DMS 273 treated with DMSO at 0.1 percent for 48 hours (cell line): Measurements from ENCODE around the gene MYO3B.
"Not testable (repeated sequence)": the region's sequence is repeated elsewhere in the genome, so short reads cannot be mapped to it uniquely, and the experiment has no call there.

Experiments
- DNase-seq: peaks from one replicate; lab custom pipeline; 2025; lab: John Stamatoyannopoulos, UW

Gene MYO3B

DNA sequence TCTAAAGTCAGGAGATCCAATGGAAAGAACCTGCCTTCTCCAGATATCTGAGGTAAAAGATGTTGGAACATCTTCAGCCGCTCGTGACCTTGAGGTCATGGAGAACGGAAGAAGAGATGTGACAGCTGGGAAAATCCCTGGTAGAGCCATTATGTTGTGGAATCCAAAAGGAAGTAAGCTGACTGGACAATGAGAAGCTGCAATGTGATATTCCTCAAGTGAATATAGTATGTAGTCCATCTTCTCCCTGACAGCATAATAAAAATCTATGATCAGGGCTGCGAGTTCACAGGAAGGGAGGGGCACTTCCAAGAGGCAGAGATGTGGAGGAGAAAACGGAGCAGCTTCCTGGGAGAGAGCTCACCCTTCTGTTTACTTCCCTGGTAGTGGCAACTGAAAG is 336.2 kb downstream of the MYO3B start:
- no peak for DNase-seq

DNA sequence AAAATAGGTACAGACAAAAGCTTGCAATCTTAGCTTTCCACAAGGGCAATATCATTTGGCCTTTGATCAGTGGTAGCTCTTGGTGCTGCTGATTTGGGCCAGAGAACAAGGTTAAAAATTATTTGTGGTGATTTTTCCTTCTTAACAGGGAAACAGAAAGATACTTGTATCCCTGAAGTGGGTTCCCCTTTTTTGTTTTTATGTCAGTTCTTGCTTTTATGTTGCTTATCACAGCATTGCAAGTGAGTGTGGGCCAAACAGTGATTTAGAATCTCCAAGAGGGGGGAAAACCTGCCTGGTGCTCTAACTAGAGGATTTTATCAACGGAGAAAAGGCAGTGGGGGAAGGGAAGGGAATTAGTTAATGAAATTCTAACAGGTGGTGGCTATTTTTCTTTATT is 339.6 kb downstream of the MYO3B start:
- DNase-seq: no peak

GRCh38 chr2:170518911-170519310 is 341.0 kb downstream of the MYO3B start:
- no peak for DNase-seq

DNA sequence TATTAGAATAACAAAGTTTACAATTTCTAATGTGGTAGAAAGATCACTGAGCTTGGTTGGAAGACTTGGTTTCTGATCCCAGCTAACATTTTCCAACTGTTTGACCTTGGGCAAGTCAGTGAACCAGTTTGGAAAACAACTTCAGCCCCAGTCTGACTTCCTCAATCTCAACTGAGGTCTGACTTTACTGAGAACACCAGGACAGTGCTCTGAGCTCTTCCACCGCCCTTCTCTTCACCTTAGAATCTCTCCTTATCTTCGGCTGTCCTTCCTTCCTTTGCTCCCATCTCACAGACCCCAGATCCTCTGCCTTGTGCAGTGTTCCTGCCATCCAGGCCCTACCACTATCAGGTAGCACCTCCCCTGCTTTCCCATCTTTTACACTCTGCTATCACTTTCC is 343.4 kb downstream of the MYO3B start:
- no peak for DNase-seq

DNA sequence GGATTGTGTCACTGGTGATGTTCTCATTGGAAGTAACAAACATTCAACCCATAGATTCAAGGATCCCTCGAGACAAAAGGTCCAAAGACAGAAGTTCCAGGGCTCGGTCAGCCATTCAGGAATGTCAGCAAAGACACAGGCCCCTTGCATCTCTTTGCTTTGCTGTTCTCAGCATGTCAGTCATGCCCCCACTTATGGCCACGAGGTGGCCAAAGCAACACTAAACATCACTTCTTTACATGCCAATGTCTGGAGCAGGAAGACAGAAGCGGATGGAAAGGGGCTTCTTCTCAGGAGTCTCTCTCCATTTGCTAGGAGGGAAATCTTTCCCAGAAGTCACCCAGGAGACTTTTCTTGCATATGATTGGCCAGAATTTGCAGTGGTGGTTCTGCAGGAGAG is 345.6 kb downstream of the MYO3B start:
- DNase-seq: no peak

DNA sequence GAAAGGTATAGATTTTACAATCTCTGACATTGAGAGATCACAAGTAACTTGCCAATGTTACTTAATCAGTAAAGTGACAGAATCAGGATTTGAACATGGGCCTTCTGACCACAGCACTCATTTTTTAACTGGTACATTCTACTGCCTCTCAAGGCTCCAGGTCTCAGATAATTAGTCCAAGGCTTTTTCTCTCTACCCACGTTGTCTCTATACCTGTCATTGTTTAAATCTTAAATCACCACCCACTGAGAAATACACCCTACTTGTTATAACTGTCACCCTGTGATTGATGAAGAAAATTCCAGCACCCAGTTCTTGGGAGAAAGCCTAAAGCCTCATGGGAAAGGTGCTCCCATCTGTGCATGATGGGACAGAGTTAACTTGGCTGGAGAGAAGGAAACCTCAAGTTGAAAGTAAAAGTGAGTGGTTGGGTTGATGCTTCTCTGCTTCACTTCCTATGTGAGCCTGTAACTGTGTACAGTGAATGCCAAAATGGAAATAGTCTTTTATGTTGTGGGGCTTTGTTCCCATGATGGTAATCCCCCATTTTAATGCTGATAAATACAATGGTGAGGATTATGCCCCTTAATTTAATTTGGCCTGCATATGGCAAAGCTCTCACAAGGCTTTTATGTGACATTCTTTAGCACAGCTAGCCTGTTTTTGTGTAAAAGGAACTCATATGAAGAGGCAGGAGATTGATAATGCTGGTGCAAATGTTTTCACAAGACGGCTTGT is 347.1 kb downstream of the MYO3B start:
- no peak for DNase-seq

GRCh38 chr2:170525566-170525900 is 347.6 kb downstream of the MYO3B start:
- DNase-seq: no peak

DNA sequence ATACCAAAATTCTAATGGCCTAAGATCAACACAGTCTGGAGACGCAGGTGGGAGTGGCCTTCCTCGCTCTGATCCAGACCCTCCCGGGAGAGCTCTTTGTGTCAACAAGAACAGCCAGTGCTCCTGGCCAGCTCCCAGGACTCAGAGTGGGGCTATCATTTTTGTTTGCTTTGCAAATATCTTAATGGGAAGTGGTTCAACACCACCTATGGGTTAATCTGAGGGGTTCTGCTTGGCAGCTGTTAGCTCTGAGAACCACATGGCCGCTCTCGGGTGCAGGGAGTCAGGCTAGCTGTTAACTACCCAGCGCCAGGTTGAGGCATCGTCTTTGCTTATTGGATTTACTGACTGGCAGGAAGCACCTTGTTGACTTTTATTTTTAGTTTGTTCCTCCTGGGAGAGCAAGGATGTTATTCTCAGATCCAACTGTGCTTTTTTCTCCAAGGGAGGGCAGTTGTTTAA is 352.4 kb downstream of the MYO3B start:
- DNase-seq: peak; percentile 94

DNA sequence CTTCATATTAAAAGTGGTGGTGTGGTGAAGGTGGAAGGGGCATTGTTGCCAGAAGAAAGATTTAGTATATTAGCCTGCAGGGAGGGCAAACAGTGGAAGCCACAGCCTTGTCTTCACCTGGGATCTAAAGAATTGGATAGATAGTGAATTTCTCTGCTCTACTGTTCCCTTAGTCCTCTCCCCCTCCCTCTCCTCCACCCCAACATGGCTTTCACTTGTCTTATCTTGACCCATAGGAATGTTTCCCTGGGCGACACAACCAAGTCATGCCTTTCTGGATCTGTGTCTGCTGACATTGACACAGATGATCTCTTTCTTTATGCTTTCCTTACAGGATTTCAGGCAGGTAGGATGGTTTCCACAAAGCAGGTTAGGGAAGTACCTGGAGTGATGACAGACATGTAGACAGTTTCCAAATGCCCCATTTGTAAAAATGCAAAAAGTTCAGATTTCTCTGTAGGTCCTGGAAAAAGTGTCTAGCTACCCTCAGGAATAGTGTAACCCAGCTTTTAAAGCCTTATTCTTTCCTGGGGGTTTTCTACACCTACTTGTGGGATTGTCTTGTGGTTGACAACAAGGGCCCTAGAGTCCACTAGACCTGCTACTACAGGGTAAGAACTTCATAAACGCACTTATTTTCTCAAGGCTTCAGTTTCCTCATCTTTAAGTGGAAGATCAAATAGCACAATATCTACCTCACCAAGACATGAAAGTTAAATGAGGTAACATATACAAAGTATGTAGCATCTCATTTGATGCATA is 353.0 kb downstream of the MYO3B start:
- no peak for DNase-seq

DNA sequence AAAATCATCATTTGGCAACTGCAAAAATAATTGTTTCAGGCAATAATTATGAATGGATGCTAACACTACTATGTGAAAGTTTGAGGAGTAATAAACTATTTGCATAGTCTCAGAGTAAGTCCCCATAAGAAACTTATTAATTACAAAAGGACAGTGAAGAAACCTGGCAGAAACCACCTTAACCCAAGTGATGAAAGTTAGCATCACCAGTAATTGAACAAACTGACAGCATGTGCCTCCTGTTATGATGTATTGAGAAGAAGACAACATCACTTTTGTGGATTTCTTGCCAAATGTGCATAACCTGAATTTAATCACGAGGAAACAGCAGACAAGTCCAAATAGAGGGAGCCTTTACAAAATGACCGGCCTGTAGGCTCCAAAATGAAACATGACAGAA is 353.9 kb downstream of the MYO3B start:
- DNase-seq: no peak

- DNase-seq: no peak
Measured at GRCh38 chr2:170533156-170533555, 355.2 kb downstream of the MYO3B start.

- no peak for DNase-seq
Measured at GRCh38 chr2:170535552-170535951, 357.6 kb downstream of the MYO3B start.

- DNase-seq: no peak
Measured at GRCh38 chr2:170544817-170545216, 366.9 kb downstream of the MYO3B start.

- DNase-seq: no peak
Measured at GRCh38 chr2:170548304-170548703, 370.4 kb downstream of the MYO3B start.

- no peak for DNase-seq
Measured at GRCh38 chr2:170550501-170550900, 372.6 kb downstream of the MYO3B start.

GRCh38 chr2:170551899-170552298 is 374.0 kb downstream of the MYO3B start:
- not testable (repeated sequence) for DNase-seq

GRCh38 chr2:170553748-170554147 is 375.8 kb downstream of the MYO3B start:
- DNase-seq: no peak

- no peak for DNase-seq
Measured at GRCh38 chr2:170554278-170554955, 376.5 kb downstream of the MYO3B start.

DNA sequence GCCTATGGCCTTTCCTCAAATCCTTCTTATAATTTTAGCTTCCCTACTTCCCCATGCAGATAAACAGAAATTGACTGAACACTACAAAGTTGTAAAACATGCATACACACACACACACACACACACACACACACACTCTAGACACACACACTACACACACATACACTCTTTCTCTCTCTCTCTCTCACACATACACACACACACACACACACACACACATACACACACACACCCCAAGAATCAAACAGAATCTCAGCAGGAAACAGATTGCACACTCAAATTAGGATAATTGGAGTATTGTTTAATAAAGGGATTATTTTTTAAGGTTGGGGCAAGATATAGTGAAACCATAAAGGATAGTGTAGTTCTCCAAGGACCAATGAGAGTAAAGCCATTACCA is 385.0 kb downstream of the MYO3B start:
- DNase-seq: no peak

DNA sequence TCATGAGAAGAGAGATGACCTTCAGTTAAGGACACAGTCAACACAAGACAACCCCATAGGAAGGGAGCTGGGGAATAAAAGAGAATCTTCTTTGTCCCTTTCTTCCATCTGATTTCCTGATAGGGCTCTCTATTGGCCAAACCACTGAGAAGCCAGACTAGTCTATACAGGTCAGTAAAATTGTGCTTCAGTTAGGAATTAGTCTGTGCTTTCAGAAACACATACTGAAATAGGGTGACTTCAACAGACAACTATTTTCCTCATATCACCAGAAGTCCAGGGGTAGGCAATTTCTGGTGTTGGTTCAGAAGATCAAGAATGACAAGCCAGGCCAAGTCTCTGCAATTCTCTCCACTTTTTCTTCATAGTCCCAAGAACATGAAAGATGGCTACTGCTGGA is 385.5 kb downstream of the MYO3B start:
- DNase-seq: no peak

- no peak for DNase-seq
Measured at GRCh38 chr2:170566138-170566537, 388.2 kb downstream of the MYO3B start.

- DNase-seq: no peak
Measured at GRCh38 chr2:170567429-170567828, 389.5 kb downstream of the MYO3B start.

- DNase-seq: no peak
Measured at GRCh38 chr2:170568511-170568910, 390.6 kb downstream of the MYO3B start.
